ENCODE measurements around the gene MICAL2. TPM values are rescaled to one million over a fixed set of nuclear protein-coding genes. Genes with fewer than 3 reads are reported as not detected.
A peak's percentile ranks its signal among the peaks of the same experiment; 100 is the strongest.

Gene MICAL2
- total and polyA plus RNA-seq, 10 of the 15 experiments (the other 5 are each of a cell fraction or from before 2014, with no cell fraction given), result 0.90 to 5.6 (median 2.4) TPM

- in situ Hi-C loops (cut with MboI), result no loop called here
- Histone ChIP-seq H4K20me1 (ENCODE audit: control insufficient read depth, insufficient read depth) (no peaks in the 10 kb centered on the region), H3K4me2 (ENCODE audit: control insufficient read depth, insufficient read depth) (no peak overlapping the region), H3K9me3 (replicated peaks; ENCODE audit: control insufficient read depth, insufficient read depth, low read length) (no peaks in the 10 kb centered on the region), H2AFZ (ENCODE audit: control insufficient read depth, low read depth, low read length) (no peak overlapping the region), H3K9ac (ENCODE audit: control insufficient read depth, insufficient read depth, low read length) (no peak overlapping the region), H3K27ac (ENCODE audit: control insufficient read depth, insufficient read depth) (no peak overlapping the region), H3K79me2 (ENCODE audit: control insufficient read depth, insufficient read depth, low read length) (no peaks in the 10 kb centered on the region), H3K4me1 (ENCODE audit: control insufficient read depth, insufficient read depth, low read length) (no peaks in the 10 kb centered on the region), H3K36me3 (ENCODE audit: control insufficient read depth in 2 of 2, insufficient read depth in 2 of 2, low read length in 1 of 2) (no peaks in the 10 kb centered on the region), H3K4me3 (no peak overlapping the region), H3K27me3 (replicated peaks in 1 of 2; ENCODE audit: control insufficient read depth in 2 of 2, insufficient read depth in 2 of 2, low read length in 1 of 2) (no peaks in the 10 kb centered on the region)
- DNase-seq (ENCODE audit: low read depth, low spot score) (no peak), ATAC-seq (no peak), FAIRE-seq (no peak)
- SMC1A ChIA-PET (ENCODE audit: uncharacterized antibody, unreplicated experiment), result interaction anchor here (1.2 kb wide), 1 partner anchor 152 kb away, joined by 5 read pairs; no protein-coding TSS in a partner anchor
- TF ChIP-seq, protein P1, sequence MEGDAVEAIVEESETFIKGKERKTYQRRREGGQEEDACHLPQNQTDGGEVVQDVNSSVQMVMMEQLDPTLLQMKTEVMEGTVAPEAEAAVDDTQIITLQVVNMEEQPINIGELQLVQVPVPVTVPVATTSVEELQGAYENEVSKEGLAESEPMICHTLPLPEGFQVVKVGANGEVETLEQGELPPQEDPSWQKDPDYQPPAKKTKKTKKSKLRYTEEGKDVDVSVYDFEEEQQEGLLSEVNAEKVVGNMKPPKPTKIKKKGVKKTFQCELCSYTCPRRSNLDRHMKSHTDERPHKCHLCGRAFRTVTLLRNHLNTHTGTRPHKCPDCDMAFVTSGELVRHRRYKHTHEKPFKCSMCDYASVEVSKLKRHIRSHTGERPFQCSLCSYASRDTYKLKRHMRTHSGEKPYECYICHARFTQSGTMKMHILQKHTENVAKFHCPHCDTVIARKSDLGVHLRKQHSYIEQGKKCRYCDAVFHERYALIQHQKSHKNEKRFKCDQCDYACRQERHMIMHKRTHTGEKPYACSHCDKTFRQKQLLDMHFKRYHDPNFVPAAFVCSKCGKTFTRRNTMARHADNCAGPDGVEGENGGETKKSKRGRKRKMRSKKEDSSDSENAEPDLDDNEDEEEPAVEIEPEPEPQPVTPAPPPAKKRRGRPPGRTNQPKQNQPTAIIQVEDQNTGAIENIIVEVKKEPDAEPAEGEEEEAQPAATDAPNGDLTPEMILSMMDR (IDR thresholded peaks at IDR 0.05 in 2 of 3, conservative IDR thresholded peaks at IDR 0.05 in 1 of 3; ENCODE audit: control insufficient read depth in 2 of 3, extremely low read depth in 1 of 3, insufficient read depth in 1 of 3, low read depth in 3 of 3, low read length in 3 of 3), result peak in 1 of 3 experiments; percentile 13; a peak in 2 of 6 replicates
- no peak for TF ChIP-seq HDGF (IDR thresholded peaks at IDR 0.05)
- BruUV-seq (replicated peaks), result no TSS peak
- 0% methylated on average over 1 of the region's 1 CpG for WGBS (ENCODE audit: insufficient coverage, insufficient replicate concordance, low lambda C conversion rate, missing lambda C conversion rate)
- intact Hi-C loops (cut with micrococcal nuclease; ENCODE audit: unreplicated experiment), result no loop called here
- RAD21 ChIA-PET (ENCODE audit: unreplicated experiment), result no interaction called here
- POLR2A ChIA-PET, result no interaction called here
- CTCF ChIA-PET, result interaction anchor here (1.1 to 1.2 kb wide), 2 partner anchors 18 to 198 kb away, joined by 3 to 7 read pairs; no protein-coding TSS in a partner anchor
These were observed 27.0 kb upstream of the MICAL2 start for GRCh38 chr11:12083380-12083779.

DNA sequence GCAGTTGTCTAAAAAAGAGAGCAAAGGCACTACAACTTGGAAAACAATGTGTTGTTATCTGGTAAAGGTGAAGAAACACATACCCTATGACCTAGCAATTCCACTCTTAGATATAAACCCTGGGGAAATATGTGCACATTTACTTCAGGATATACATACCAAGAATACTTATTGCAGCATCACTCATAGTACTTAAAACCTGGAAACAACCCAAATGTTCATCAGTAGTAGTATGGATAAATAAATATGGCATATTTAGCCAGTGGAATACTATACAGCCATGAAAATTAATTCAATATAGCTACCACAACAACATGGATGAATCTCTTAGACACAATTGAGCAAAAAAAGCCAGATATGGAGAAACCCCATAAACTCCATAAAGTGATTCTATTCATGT lies 26.1 kb upstream of the MICAL2 start:
- ChIA-PET RAD21 (ENCODE audit: unreplicated experiment) (interaction anchor here (1.1 kb wide), 1 partner anchor 153 kb away, joined by 3 read pairs; no protein-coding TSS in a partner anchor), POLR2A (no interaction called here), CTCF (interaction anchor here (1.2 kb wide), 1 partner anchor 197 kb away, joined by 7 read pairs; no protein-coding TSS in a partner anchor), SMC1A (ENCODE audit: uncharacterized antibody, unreplicated experiment) (no interaction called here)
- Histone ChIP-seq H3K4me1 (ENCODE audit: control insufficient read depth, insufficient read depth, low read length) (no peaks in the 10 kb centered on the region), H3K27me3 (replicated peaks in 1 of 2; ENCODE audit: control insufficient read depth in 2 of 2, insufficient read depth in 2 of 2, low read length in 1 of 2) (no peaks in the 10 kb centered on the region), H3K79me2 (ENCODE audit: control insufficient read depth, insufficient read depth, low read length) (no peaks in the 10 kb centered on the region), H3K4me3 (no peak overlapping the region), H2AFZ (ENCODE audit: control insufficient read depth, low read depth, low read length) (no peak overlapping the region), H3K36me3 (ENCODE audit: control insufficient read depth in 2 of 2, insufficient read depth in 2 of 2, low read length in 1 of 2) (no peaks in the 10 kb centered on the region), H3K4me2 (ENCODE audit: control insufficient read depth, insufficient read depth) (no peak overlapping the region), H3K27ac (ENCODE audit: control insufficient read depth, insufficient read depth) (no peak overlapping the region), H3K9ac (ENCODE audit: control insufficient read depth, insufficient read depth, low read length) (no peak overlapping the region), H3K9me3 (replicated peaks; ENCODE audit: control insufficient read depth, insufficient read depth, low read length) (no peaks in the 10 kb centered on the region), H4K20me1 (ENCODE audit: control insufficient read depth, insufficient read depth) (no peaks in the 10 kb centered on the region)
- in situ Hi-C loops (cut with MboI), result no loop called here
- intact Hi-C loops (cut with micrococcal nuclease; ENCODE audit: unreplicated experiment), result no loop called here
- ATAC-seq (no peak), DNase-seq (ENCODE audit: low read depth, low spot score) (no peak), FAIRE-seq (no peak)
- no TSS peak for BruUV-seq (replicated peaks)
- TF ChIP-seq, protein P2, sequence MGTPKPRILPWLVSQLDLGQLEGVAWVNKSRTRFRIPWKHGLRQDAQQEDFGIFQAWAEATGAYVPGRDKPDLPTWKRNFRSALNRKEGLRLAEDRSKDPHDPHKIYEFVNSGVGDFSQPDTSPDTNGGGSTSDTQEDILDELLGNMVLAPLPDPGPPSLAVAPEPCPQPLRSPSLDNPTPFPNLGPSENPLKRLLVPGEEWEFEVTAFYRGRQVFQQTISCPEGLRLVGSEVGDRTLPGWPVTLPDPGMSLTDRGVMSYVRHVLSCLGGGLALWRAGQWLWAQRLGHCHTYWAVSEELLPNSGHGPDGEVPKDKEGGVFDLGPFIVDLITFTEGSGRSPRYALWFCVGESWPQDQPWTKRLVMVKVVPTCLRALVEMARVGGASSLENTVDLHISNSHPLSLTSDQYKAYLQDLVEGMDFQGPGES (IDR thresholded peaks at IDR 0.05), result no peak
- no peak for TF ChIP-seq NFIC (IDR thresholded peaks at IDR 0.05; ENCODE audit: low read depth, low read length)
- TF ChIP-seq HDAC2 (IDR thresholded peaks at IDR 0.05), result no peak
- TF ChIP-seq, protein P3, sequence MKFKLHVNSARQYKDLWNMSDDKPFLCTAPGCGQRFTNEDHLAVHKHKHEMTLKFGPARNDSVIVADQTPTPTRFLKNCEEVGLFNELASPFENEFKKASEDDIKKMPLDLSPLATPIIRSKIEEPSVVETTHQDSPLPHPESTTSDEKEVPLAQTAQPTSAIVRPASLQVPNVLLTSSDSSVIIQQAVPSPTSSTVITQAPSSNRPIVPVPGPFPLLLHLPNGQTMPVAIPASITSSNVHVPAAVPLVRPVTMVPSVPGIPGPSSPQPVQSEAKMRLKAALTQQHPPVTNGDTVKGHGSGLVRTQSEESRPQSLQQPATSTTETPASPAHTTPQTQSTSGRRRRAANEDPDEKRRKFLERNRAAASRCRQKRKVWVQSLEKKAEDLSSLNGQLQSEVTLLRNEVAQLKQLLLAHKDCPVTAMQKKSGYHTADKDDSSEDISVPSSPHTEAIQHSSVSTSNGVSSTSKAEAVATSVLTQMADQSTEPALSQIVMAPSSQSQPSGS (IDR thresholded peaks at IDR 0.05; ENCODE audit: low read length), result no peak
- TF ChIP-seq ZBTB4 (CRISPR knock-in tag; IDR thresholded peaks at IDR 0.05), result no peak
- TF ChIP-seq STAT3 (IDR thresholded peaks at IDR 0.05; ENCODE audit: low read depth, low read length), result no peak
